Activated CD4-positive, alpha-beta T cell treated with anti-CD3 and anti-CD28 coated beads, Interleukin-2, Interleukin-4, amounts not matched to agents 100 ng/mL and 50 ng/mL, durations not matched to agents 16 hours and 8 hours (primary cell): ENCODE data around the gene NFIX.

ENCODE experiments used
- DNase-seq: peaks from one replicate; pipeline ENCODE4 v3.0.0-alpha.2; 2020; ENCODE audit warnings: low spot score

The NFIX gene

GRCh38 chr19:13128583-13128982 lies 133.3 kb downstream of the NFIX start:
- DNase-seq = no peak

DNA sequence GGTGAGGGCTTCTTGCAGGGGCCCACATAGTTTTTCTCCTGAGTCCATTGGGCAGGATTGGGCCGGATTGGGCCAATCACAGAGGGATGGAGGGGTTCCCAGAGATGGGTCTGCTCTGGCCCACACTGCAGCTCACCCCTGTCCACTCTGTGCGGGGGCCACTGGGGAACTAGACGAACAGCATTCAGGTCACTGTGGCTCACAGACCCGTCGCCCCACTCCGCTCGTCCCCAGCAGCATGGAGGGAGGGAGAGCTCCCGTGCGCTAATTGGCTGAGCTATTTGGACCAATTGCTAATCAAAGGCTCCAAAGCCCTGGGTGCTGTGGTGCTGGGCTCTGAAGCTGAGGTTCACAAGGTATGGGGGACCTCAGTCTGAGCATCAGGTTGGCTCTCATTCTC lies 134.1 kb downstream of the NFIX start:
- no peak for DNase-seq

GRCh38 chr19:13130886-13131490 lies 135.7 kb downstream of the NFIX start:
- DNase-seq = no peak

GRCh38 chr19:13132471-13133180 lies 137.4 kb downstream of the NFIX start:
- DNase-seq = peak; percentile 88

- DNase-seq = no peak
Measured at GRCh38 chr19:13133241-13133870, 138.1 kb downstream of the NFIX start.

DNA sequence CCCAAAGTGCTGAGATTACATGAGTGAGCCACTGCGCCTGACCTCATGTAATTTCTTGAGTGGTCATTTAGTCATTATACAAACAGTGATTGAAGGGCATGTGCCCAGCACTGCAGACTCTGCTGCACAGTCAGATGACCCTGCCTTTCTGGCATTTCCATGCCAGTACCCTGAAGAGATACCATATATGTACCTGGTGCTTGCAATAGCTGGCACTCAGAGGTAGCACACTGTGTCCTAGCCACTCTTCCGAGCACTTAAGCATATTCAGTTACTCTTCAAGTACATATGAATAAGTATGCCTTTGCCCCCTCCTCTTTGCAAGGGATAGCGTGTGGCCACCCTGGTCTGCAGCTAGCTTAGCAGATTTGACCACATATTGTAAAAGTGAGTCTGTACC lies 139.4 kb downstream of the NFIX start:
- no peak for DNase-seq

DNA sequence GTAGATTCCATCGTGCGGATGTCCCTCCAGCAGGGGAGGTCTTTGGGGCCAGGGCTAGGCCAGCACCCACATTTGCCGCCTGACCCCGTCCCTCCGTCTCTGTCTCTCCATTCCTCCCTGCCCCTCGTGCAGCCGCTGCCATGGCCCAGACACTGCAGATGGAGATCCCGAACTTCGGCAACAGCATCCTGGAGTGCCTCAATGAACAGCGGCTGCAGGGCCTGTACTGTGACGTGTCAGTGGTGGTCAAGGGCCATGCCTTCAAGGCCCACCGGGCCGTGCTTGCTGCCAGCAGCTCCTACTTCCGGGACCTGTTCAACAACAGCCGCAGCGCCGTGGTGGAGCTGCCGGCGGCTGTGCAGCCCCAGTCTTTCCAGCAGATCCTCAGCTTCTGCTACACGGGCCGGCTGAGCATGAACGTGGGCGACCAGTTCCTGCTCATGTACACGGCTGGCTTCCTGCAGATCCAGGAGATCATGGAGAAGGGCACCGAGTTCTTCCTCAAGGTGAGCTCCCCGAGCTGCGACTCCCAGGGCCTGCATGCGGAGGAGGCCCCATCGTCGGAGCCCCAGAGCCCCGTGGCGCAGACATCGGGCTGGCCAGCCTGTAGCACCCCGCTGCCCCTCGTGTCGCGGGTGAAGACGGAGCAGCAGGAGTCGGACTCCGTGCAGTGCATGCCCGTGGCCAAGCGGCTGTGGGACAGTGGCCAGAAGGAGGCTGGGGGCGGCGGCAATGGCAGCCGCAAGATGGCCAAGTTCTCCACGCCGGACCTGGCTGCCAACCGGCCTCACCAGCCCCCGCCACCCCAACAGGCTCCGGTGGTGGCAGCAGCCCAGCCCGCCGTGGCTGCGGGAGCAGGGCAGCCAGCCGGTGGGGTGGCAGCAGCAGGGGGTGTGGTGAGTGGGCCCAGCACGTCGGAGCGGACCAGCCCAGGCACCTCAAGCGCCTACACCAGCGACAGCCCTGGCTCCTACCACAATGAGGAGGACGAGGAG lies 140.1 kb downstream of the NFIX start:
- no peak for DNase-seq

DNA sequence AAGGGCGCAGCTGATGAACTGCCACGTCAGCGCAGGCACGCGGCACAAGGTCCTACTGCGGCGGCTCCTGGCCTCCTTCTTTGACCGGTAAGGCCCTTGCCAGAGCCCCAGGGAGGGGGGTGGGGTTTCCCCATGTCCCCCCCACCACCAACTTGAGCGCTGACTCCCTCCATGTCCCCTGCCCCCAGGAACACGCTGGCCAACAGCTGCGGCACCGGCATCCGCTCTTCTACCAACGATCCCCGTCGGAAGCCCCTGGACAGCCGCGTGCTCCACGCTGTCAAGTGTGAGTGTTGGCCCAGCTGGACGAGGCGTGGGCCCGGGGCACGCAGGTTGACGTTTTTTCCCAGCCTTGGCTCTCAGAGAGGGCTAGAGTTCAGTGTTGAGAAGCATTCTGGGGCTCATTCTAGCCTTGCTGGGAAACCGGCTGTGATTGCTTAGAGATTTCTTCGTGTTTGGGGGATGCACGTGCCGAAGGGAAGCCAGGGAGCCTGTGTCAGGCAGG lies 142.1 kb downstream of the NFIX start:
- DNase-seq = no peak

DNA sequence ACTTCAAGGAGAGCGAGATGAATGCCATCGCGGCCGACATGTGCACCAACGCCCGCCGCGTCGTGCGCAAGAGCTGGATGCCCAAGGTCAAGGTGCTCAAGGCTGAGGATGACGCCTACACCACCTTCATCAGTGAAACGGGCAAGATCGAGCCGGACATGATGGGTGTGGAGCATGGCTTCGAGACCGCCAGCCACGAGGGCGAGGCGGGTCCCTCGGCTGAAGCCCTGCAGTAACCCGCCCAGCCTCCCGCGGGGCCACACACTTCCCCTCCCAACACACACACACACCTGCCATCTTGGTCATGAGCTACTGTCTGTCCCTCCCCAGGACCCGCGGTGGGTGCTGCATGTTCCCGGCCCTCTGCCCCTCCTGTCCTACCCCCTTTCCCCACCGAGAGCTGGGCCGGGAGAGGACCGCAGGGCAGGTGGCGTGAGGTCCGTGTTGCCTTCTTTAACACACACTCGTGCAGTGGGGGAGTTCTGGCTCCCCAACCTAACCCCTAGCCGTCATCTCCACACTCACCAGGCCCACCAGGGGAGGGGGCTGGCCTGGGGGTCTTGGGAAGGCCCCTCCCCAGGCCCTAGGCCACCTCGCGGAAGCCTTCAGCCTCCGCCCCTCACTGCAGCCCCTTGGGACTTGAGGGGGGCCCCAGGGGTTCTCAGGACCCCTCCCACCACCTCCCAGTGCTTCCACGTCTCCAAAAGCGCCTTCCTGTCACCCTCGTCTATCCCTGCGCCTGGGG lies 143.1 kb downstream of the NFIX start:
- DNase-seq = no peak

DNA sequence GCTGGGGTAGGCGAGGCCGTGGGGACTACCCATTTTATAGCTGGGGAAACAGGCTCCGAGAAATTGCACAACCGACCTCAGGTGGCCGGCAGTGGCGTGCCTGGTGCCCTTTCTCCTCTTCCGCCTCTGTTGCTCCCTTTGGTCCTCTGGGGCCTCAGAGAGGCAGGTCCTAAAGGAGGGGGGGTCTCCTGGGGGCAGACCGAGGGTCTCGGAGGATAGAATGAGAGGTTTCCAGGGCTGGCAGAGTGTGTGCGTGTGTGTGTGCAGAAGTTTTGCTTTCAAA lies 143.6 kb downstream of the NFIX start:
- DNase-seq = no peak

- DNase-seq = no peak
Measured at GRCh38 chr19:13139633-13140311, 144.5 kb downstream of the NFIX start.

DNA sequence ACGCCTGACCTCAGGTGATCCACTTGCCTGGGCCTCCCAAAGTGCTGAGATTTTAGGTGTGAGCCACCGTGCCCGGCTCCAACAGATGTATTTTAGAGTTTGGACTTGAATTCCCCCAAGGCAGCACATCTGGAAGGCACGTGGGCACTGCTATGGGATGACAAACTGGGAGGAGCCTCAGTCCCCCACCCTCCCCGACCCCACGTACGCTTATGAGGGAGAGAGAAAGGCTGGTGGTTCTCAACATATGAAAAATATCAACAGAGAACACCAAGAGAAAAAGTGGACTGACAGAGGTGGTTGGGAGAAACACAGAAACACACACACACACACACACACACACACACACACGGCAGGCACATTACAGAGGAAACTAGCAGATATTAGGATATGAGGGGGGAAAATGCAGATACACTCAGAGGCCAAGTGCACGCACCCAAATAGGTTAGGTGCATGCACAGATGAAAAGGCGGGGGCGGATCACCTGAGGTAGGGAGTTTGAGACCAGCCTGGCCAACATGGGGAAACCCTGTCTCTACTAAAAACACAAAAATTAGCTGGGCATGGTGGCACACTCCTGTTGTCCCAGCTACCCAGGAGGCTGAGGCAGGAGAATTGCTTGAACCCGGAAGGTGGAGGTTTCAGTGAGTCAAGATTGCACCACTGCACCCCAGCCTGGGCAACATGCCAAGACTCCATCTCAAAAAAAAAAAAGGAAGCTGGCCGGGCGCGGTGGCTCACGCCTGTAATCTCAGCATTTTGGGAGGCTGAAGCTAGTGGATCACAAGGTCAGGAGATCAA lies 151.7 kb downstream of the NFIX start:
- no peak for DNase-seq
